ENCODE measurements around the gene ITCH.

DNA sequence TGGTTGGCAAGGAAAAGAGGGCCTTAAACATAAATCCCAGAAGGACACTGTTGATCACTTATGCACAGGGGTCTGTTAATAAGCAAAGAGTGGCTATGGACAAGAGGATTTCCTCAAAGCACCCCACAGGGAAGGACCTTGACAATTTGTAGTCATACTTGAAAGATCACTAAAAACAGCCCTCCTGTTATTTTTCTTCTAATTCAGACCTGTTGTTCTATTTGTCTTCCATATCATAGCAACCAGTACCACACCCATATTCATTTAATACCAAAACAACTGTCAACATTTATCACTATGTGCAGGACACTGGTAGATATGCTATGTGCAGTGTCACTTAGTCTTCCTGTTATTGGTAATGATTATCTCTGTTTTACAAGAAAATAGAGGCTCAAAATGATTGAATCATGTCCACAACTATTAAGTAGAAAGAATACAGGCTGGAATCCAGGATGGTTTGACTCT, 149.9 kb downstream of the ITCH start:
- TF ChIP-seq POLR2AphosphoS5 (IDR thresholded peaks at IDR 0.05) (no peak), POLR2A (IDR thresholded peaks at IDR 0.05) (no peak)
- TF ChIP-seq, protein P1, sequence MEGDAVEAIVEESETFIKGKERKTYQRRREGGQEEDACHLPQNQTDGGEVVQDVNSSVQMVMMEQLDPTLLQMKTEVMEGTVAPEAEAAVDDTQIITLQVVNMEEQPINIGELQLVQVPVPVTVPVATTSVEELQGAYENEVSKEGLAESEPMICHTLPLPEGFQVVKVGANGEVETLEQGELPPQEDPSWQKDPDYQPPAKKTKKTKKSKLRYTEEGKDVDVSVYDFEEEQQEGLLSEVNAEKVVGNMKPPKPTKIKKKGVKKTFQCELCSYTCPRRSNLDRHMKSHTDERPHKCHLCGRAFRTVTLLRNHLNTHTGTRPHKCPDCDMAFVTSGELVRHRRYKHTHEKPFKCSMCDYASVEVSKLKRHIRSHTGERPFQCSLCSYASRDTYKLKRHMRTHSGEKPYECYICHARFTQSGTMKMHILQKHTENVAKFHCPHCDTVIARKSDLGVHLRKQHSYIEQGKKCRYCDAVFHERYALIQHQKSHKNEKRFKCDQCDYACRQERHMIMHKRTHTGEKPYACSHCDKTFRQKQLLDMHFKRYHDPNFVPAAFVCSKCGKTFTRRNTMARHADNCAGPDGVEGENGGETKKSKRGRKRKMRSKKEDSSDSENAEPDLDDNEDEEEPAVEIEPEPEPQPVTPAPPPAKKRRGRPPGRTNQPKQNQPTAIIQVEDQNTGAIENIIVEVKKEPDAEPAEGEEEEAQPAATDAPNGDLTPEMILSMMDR (IDR thresholded peaks at IDR 0.05) = no peak
